ENCODE results near the gene ZNF35. TPM values are rescaled to one million over a fixed set of nuclear protein-coding genes. Genes with fewer than 3 reads are reported as not detected.

ZNF35 gene
- total RNA-seq, 1 experiment from 2014 or later, result 7.9 TPM

GRCh38 chr3:44665173-44665572 lies 16.6 kb downstream of the ZNF35 start (continued):
- TF ChIP-seq REST (IDR thresholded peaks at IDR 0.05; ENCODE audit: low read depth), result no peak

- H4K20me1 ChIP-seq (ENCODE audit: insufficient read depth), result no peaks in the 10 kb centered on the region
- intact Hi-C loops (cut with micrococcal nuclease), result no loop called here
- no peaks in the 10 kb centered on the region for H3K9me2 ChIP-seq (ENCODE audit: insufficient read depth)
- ATAC-seq (no peak), DNase-seq (ENCODE audit: low read depth, low spot score) (no peak)
- no peak overlapping the region for H3K4me3 ChIP-seq (replicated peaks in 1 of 2; ENCODE audit: low read depth in 1 of 2, low read length in 2 of 2)
- H3K4me2 ChIP-seq (ENCODE audit: low read length), result no peak overlapping the region
- no peak for TF ChIP-seq TCF7L2 (IDR thresholded peaks at IDR 0.05; ENCODE audit: borderline replicate concordance, extremely low read depth, insufficient read depth, insufficient read length)
- no peak for TF ChIP-seq CTCF (IDR thresholded peaks at IDR 0.05 in 2 of 3, conservative IDR thresholded peaks at IDR 0.05 in 1 of 3; ENCODE audit: borderline replicate concordance in 1 of 3, insufficient read depth in 1 of 3, low read depth in 2 of 3, low read length in 2 of 3)
- TF ChIP-seq CBX3 (IDR thresholded peaks at IDR 0.05; ENCODE audit: low read depth), result no peak
- no peak for TF ChIP-seq REST (IDR thresholded peaks at IDR 0.05; ENCODE audit: low read depth)
- TF ChIP-seq SIN3A (IDR thresholded peaks at IDR 0.05; ENCODE audit: low read depth), result no peak
- no peak for TF ChIP-seq POLR2AphosphoS5 (IDR thresholded peaks at IDR 0.05; ENCODE audit: low read depth, low read length)
- TF ChIP-seq ZFX (IDR thresholded peaks at IDR 0.05), result no peak
- TF ChIP-seq EZH2 (IDR thresholded peaks at IDR 0.05), result no peak
- no peak for TF ChIP-seq EZH2phosphoT487 (IDR thresholded peaks at IDR 0.05; ENCODE audit: borderline replicate concordance)
- no peak for TF ChIP-seq RAD21 (IDR thresholded peaks at IDR 0.05; ENCODE audit: low read depth)
- no peak for TF ChIP-seq ATF3 (IDR thresholded peaks at IDR 0.05)
- POLR2A ChIA-PET, result no interaction called here
- CTCF ChIA-PET, result no interaction called here
- H3K27me3 ChIP-seq (ENCODE audit: insufficient read depth, low read length), result no peaks in the 10 kb centered on the region
- no peak overlapping the region for H3K9ac ChIP-seq (ENCODE audit: low read length)
- peaks cover 0 to 8% of the 10 kb centered on the region in 2 experiments; a peak in 1 of 4 replicates for H3K9me3 ChIP-seq (ENCODE audit: control insufficient read depth in 1 of 2, insufficient read depth in 1 of 2, low read depth in 1 of 2, low read length in 2 of 2)
- H3K36me3 ChIP-seq (ENCODE audit: control insufficient read depth in 1 of 2, insufficient read depth in 2 of 2, low read length in 2 of 2), result peaks cover 0 to 6% of the 10 kb centered on the region in 2 experiments; a peak in 3 of 4 replicates
- no peaks in the 10 kb centered on the region for H3K4me1 ChIP-seq (ENCODE audit: control insufficient read depth in 1 of 2, insufficient read depth in 2 of 2, low read length in 2 of 2)
- H3K27ac ChIP-seq (ENCODE audit: low read depth, low read length), result no peak overlapping the region
- RAD21 ChIA-PET (ENCODE audit: low non-redundant PET in 1 of 2, low total read pairs in 2 of 2, uncharacterized antibody in 2 of 2, unreplicated experiment in 2 of 2), result no interaction called here
- H2AFZ ChIP-seq (ENCODE audit: low read depth, low read length, poor library complexity, severe bottlenecking), result no peak overlapping the region
- H3K79me2 ChIP-seq (ENCODE audit: insufficient read depth, low read length), result no peaks in the 10 kb centered on the region
- no TSS peak for BruUV-seq (replicated peaks)
These were observed 17.8 kb downstream of the ZNF35 start for GRCh38 chr3:44666346-44666745.
